PC-3 (cell line): ENCODE measurements around the gene TMEM254. TPM values are rescaled to one million over a fixed set of nuclear protein-coding genes. Genes with fewer than 3 reads are reported as not detected.

Source experiments
- ATAC-seq: fragments of 200-7000 bp; cut with Tn5 transposase; 2 replicates; pipeline ENCODE4 v1.9.1; 2020; ENCODE audit warnings: mild to moderate bottlenecking, moderate library complexity
- BruUV-seq: library from RNA; stranded (reverse); fragments of 400-500 nt; replicated peaks from 2 replicates; lab custom pipeline; 2021; lab: Mats Ljungman, UMichigan
- CTCF ChIA-PET: fragments of 300-600 bp; sonication (Branson Sonifier 250); formaldehyde crosslinking; loops from one replicate; lab custom pipeline; 2022; ENCODE audit warnings: antibody characterized with exemption; lab: Charles Lee
- POLR2A ChIA-PET: fragments of 300-600 bp; sonication (Branson Sonifier 250); formaldehyde crosslinking; loops from one replicate; lab custom pipeline; 2022; ENCODE audit warnings: antibody characterized with exemption; ENCODE audit not compliant: unreplicated experiment; lab: Charles Lee
- DNase-seq: peaks from one replicate; pipeline ENCODE4 v3.0.0-alpha.2; 2015
- H2AFZ ChIP-seq: fragments of 300-600 bp; sonication (generic); 2 replicates; pipeline ENCODE4 v1.6.0; 2016; ENCODE audit warnings: antibody characterized with exemption, low read length
- H3F3A ChIP-seq: fragments of 300-600 bp; sonication (generic); one replicate; pipeline ENCODE4 v1.6.0; 2017; ENCODE audit warnings: antibody characterized with exemption, low read length, control low read depth, mild to moderate bottlenecking; ENCODE audit not compliant: unreplicated experiment
- H3K27ac ChIP-seq: fragments of 300-600 bp; sonication (generic); 2 replicates; pipeline ENCODE4 v1.5.1; 2016; ENCODE audit warnings: mild to moderate bottlenecking, low read length
- H3K27me3 ChIP-seq: fragments of 300-600 bp; sonication (generic); 2 replicates; pipeline ENCODE4 v1.6.1; 2016; ENCODE audit warnings: low read length, mixed read lengths
- H3K36me3 ChIP-seq: fragments of 300-600 bp; sonication (generic); 2 replicates; pipeline ENCODE4 v1.6.1; 2016; ENCODE audit warnings: low read depth, mixed run types, low read length, mixed read lengths
- H3K4me1 ChIP-seq: fragments of 300-600 bp; sonication (generic); 2 replicates; pipeline ENCODE4 v1.5.1; 2016; ENCODE audit warnings: low read length; ENCODE audit not compliant: insufficient read depth
- H3K4me2 ChIP-seq: fragments of 300-600 bp; sonication (generic); 2 replicates; pipeline ENCODE4 v1.6.0; 2016; ENCODE audit warnings: low read length
- H3K4me3 ChIP-seq: fragments of 300-600 bp; sonication (generic); 2 replicates; pipeline ENCODE4 v1.5.1; 2016; ENCODE audit warnings: mild to moderate bottlenecking, low read length, mixed read lengths
- H3K79me2 ChIP-seq: fragments of 300-600 bp; sonication (generic); 2 replicates; pipeline ENCODE4 v1.6.1; 2017; ENCODE audit warnings: low read length, mixed read lengths
- H3K9ac ChIP-seq: fragments of 300-600 bp; sonication (generic); 2 replicates; pipeline ENCODE4 v1.6.0; 2016; ENCODE audit warnings: mild to moderate bottlenecking, low read length
- H3K9me2 ChIP-seq: fragments of 300-600 bp; sonication (generic); replicated peaks from 2 replicates; pipeline ENCODE4 v1.6.1; 2016; ENCODE audit warnings: mixed run types, low read length, mixed read lengths
- H3K9me3 ChIP-seq: fragments of 300-600 bp; sonication (generic); 2 replicates; pipeline ENCODE4 v1.6.1; 2016; ENCODE audit warnings: low read length, mixed read lengths
- H4K20me1 ChIP-seq: fragments of 300-600 bp; sonication (generic); 2 replicates; pipeline ENCODE4 v1.6.1; 2016; ENCODE audit warnings: low read length, mixed read lengths
- EZH2 ChIP-seq: fragments of 300-600 bp; sonication (generic); IDR thresholded peaks from one replicate; pipeline ENCODE4 v1.6.1; 2017; ENCODE audit warnings: antibody characterized with exemption, mild to moderate bottlenecking, low read length; ENCODE audit not compliant: unreplicated experiment
- EZH2phosphoT487 ChIP-seq: fragments of 300-600 bp; sonication (generic); IDR thresholded peaks from 2 replicates; pipeline ENCODE4 v1.6.1; 2018; ENCODE audit warnings: mild to moderate bottlenecking, antibody characterized with exemption, low read length, borderline replicate concordance
- intact Hi-C: fragments of 100-400 bp; cut with micrococcal nuclease; formaldehyde crosslinking; loops from 2 replicates; pipeline ENCODE4 v1.9.0; 2023
- total RNA-seq: library from RNA; depleted of rRNA; stranded (reverse); fragments of >200 nt; gene quantifications from 2 replicates; pipeline ENCODE4 v1.2.3, GENCODE V29; 2014; rRNA removed
- TF ChIP-seq, protein P1 (sequence below): fragments of 300-600 bp; sonication (generic); conservative IDR thresholded peaks from 2 replicates; pipeline ENCODE4 v1.5.1; 2017; ENCODE audit warnings: antibody characterized with exemption, low read depth, mild to moderate bottlenecking, low read length

Gene TMEM254
- total RNA-seq, 1 experiment from 2014 or later: 68.3 TPM

DNA sequence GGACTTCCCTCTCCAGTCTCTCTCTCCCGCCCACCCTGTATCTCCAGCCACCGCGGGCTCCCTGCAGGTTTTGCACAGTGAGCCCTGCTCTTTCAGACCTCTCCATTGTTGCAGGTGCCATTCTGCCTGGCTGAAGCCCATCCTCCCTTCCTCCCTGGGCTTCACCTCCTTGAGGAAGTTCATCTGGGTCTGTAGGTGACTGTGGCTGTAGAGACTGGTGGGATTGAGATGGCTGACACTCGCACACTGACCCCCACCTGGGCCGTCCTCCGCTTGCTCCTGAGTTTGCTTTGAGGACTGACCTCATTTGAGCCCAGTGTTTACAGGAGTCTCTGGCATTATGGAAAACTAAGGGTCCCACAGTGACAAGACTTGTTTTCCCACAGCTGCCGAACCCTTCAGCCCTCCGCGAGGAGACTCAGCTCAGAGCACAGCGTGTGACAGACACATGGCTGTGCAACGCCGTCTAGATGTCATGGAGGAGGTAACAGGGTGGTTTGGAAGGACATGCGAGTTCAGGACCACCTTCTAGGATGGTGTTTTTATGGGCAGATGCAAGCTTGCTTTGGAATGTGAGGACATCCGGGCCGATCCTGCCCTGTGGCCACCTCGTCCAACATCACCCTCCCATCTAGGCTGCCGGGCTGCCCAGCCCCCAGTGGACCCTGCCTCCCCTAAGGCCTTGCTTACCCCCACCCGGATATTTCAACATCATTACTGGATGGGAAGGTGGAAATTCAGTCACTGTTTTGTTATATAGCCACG lies 63.4 kb downstream of the TMEM254 start:
- TF ChIP-seq EZH2phosphoT487: no peak
- TF ChIP-seq, protein P1, sequence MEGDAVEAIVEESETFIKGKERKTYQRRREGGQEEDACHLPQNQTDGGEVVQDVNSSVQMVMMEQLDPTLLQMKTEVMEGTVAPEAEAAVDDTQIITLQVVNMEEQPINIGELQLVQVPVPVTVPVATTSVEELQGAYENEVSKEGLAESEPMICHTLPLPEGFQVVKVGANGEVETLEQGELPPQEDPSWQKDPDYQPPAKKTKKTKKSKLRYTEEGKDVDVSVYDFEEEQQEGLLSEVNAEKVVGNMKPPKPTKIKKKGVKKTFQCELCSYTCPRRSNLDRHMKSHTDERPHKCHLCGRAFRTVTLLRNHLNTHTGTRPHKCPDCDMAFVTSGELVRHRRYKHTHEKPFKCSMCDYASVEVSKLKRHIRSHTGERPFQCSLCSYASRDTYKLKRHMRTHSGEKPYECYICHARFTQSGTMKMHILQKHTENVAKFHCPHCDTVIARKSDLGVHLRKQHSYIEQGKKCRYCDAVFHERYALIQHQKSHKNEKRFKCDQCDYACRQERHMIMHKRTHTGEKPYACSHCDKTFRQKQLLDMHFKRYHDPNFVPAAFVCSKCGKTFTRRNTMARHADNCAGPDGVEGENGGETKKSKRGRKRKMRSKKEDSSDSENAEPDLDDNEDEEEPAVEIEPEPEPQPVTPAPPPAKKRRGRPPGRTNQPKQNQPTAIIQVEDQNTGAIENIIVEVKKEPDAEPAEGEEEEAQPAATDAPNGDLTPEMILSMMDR: no peak
- TF ChIP-seq EZH2: no peak
- intact Hi-C loops: loop anchor here (2.0 kb wide), 1 partner anchor 767 kb away; no protein-coding TSS in a partner anchor
- CTCF ChIA-PET: interaction anchor here (4.5 kb wide), 1 partner anchor 79 kb away, joined by 120 read pairs; no protein-coding TSS in a partner anchor
- H3K4me1 ChIP-seq: peaks cover 24% of the 10 kb centered on the region
- BruUV-seq: no TSS peak
- no peak overlapping the region for H3K4me3 ChIP-seq
- no peaks in the 10 kb centered on the region for H3K36me3 ChIP-seq
- H3F3A ChIP-seq: peaks cover 6% of the 10 kb centered on the region
- POLR2A ChIA-PET: interaction anchor here (0.6 kb wide), 1 partner anchor 800 kb away, joined by 7 read pairs; no protein-coding TSS in a partner anchor
- H3K9me2 ChIP-seq: no peaks in the 10 kb centered on the region
- no peaks in the 10 kb centered on the region for H4K20me1 ChIP-seq
- no peak overlapping the region for H3K27ac ChIP-seq
- H3K4me2 ChIP-seq: peak overlapping the region; percentile 1; the same call in 1 of the 2 replicates
- H3K27me3 ChIP-seq: no peaks in the 10 kb centered on the region; the same call in 1 of the 2 replicates
- H2AFZ ChIP-seq: peak overlapping the region; percentile 8; the same call in 1 of the 2 replicates
- ATAC-seq (no peak), DNase-seq (no peak)
- no peaks in the 10 kb centered on the region for H3K9me3 ChIP-seq
- H3K9ac ChIP-seq: no peak overlapping the region
- H3K79me2 ChIP-seq: no peaks in the 10 kb centered on the region

Other genes with a start within 250 kb of the TMEM254 start
- not detected in 2 replicates for gene SFTPD, start 129.6 kb upstream of the TMEM254 start, total RNA-seq
- gene PLAC9, start 54.1 kb downstream of the TMEM254 start, total RNA-seq: 0.81 and 2.0 TPM in 2 replicates
- 434 and 520 TPM in 2 replicates for gene ANXA11, start 126.9 kb downstream of the TMEM254 start, total RNA-seq
- gene MAT1A, start 211.0 kb downstream of the TMEM254 start, total RNA-seq: not detected in 2 replicates